H1 (cell line): ENCODE data around the gene SLC2A4. TPM values are rescaled to one million over a fixed set of nuclear protein-coding genes. Genes with fewer than 3 reads are reported as not detected.

Experiments used
- CTCF ChIA-PET: fragments of 300-600 bp; sonication (Branson Sonifier 250); formaldehyde crosslinking; loops from one replicate; lab custom pipeline; 2021; ENCODE audit not compliant: partially characterized antibody; lab: Charles Lee
- POLR2A ChIA-PET: fragments of 300-600 bp; sonication (Branson Sonifier 250); formaldehyde crosslinking; loops from one replicate; lab custom pipeline; 2021; ENCODE audit warnings: inconsistent platforms; ENCODE audit not compliant: partially characterized antibody; lab: Charles Lee
- DNase-seq, 2 experiments: peaks; one replicate each; pipeline versions ENCODE4 v3.0.0 to v3.0.0-alpha.2; 2010 to 2022; ENCODE audit warnings: low spot score in 2 of 2, low read depth in 1 of 2, mixed read lengths in 1 of 2
- FAIRE-seq: peaks from 2 replicates; lab custom pipeline; 2011; peaks lifted over from hg19 to GRCh38; lab: Jason Lieb, UNC
- H2AFZ ChIP-seq: 2 replicates; pipeline ENCODE4 v1.8.1; 2012; ENCODE audit warnings: low read length, inconsistent platforms
- H2AK5ac ChIP-seq: 2 replicates; pipeline ENCODE4 v1.6.1; 2013; ENCODE audit warnings: low read depth, low read length
- H2BK120ac ChIP-seq: replicated peaks from 2 replicates; pipeline ENCODE3; 2013; ENCODE audit warnings: low read depth, low read length, inconsistent platforms
- H2BK12ac ChIP-seq: 2 replicates; pipeline ENCODE4 v1.6.1; 2013; ENCODE audit warnings: low read depth, low read length
- H2BK15ac ChIP-seq: 2 replicates; pipeline ENCODE4 v1.6.1; 2013; ENCODE audit warnings: low read length
- H2BK20ac ChIP-seq: 2 replicates; pipeline ENCODE4 v1.6.1; 2013; ENCODE audit warnings: low read length
- H2BK5ac ChIP-seq: 2 replicates; pipeline ENCODE4 v1.6.1; 2013; ENCODE audit warnings: low read depth, low read length
- H3K14ac ChIP-seq: 2 replicates; pipeline ENCODE4 v1.6.1; 2013; ENCODE audit warnings: inconsistent platforms; ENCODE audit not compliant: insufficient read length
- H3K18ac ChIP-seq: 2 replicates; pipeline ENCODE4 v1.6.1; 2013; ENCODE audit warnings: low read length; ENCODE audit errors: extremely low read depth
- H3K23ac ChIP-seq: 2 replicates; pipeline ENCODE4 v1.6.1; 2013; ENCODE audit warnings: inconsistent platforms; ENCODE audit not compliant: insufficient read length
- H3K23me2 ChIP-seq: 2 replicates; pipeline ENCODE4 v1.6.1; 2013; ENCODE audit warnings: low read depth, low read length
- H3K27ac ChIP-seq: 2 replicates; pipeline ENCODE4 v1.6.1; 2011; ENCODE audit warnings: low read depth, low read length, inconsistent platforms
- H3K27me3 ChIP-seq, 4 experiments: replicated peaks in 1 of 4; 1 replicate in 1 of 4; 2 replicates in 3 of 4; pipeline versions ENCODE4 v1.6.1 to v1.8.1; 2011 to 2013; ENCODE audit warnings: low read length in 3 of 4, mild to moderate bottlenecking in 3 of 4, inconsistent platforms in 2 of 4, mixed read lengths in 2 of 4, moderate library complexity in 1 of 4; ENCODE audit not compliant: control insufficient read depth in 3 of 4, insufficient read depth in 3 of 4; ENCODE audit errors: extremely low read depth in 1 of 4
- H3K36me3 ChIP-seq, 4 experiments: 2 replicates each; pipeline versions ENCODE4 v1.6.1 to v1.8.1; 2011 to 2013; ENCODE audit warnings: mild to moderate bottlenecking in 4 of 4, low read length in 3 of 4, moderate library complexity in 2 of 4, control low read depth in 1 of 4, inconsistent platforms in 1 of 4; ENCODE audit not compliant: insufficient read depth in 4 of 4, control insufficient read depth in 2 of 4
- H3K4ac ChIP-seq: replicated peaks from 2 replicates; pipeline ENCODE3; 2013; ENCODE audit warnings: low read length, low read depth, mixed read lengths, inconsistent platforms; ENCODE audit not compliant: insufficient read length
- H3K4me1 ChIP-seq, 4 experiments: replicated peaks in 1 of 4; 1 replicate in 1 of 4; 2 replicates in 3 of 4; pipeline versions ENCODE4 v1.6.1 to v1.8.1; 2011 to 2013; ENCODE audit warnings: low read length in 3 of 4, inconsistent platforms in 2 of 4, mixed read lengths in 1 of 4; ENCODE audit not compliant: insufficient read depth in 4 of 4, control insufficient read depth in 3 of 4
- H3K4me2 ChIP-seq, 2 experiments: 2 replicates each; pipeline versions ENCODE4 v1.6.1 to v1.8.1; 2011 to 2013; ENCODE audit warnings: low read depth in 2 of 2, low read length in 2 of 2, control low read depth in 1 of 2, inconsistent platforms in 1 of 2, mild to moderate bottlenecking in 1 of 2; ENCODE audit not compliant: insufficient read depth in 1 of 2
- H3K4me3 ChIP-seq, 4 experiments: fragments of 200-600, 300-600 bp in 1 of 4; sonication (generic), shearing (Covaris generic), sonication (Bioruptor Twin) in 1 of 4; 2 replicates each; pipeline versions ENCODE4 v1.5.1 to v1.8.1; 2011 to 2016; ENCODE audit warnings: low read length in 4 of 4, low read depth in 3 of 4, control low read depth in 2 of 4, inconsistent platforms in 2 of 4, mild to moderate bottlenecking in 2 of 4, mixed read lengths in 1 of 4, moderate library complexity in 1 of 4; ENCODE audit not compliant: insufficient read depth in 2 of 4; ENCODE audit errors: extremely low read depth in 1 of 4
- H3K56ac ChIP-seq: replicated peaks from 2 replicates; pipeline ENCODE3; 2013; ENCODE audit warnings: low read depth, mild to moderate bottlenecking, mixed read lengths, low read length, inconsistent platforms; ENCODE audit not compliant: insufficient read length
- H3K79me1 ChIP-seq: 2 replicates; pipeline ENCODE4 v1.6.1; 2013; ENCODE audit warnings: low read depth, low read length, control low read depth
- H3K79me2 ChIP-seq, 2 experiments: 2 replicates each; pipeline versions ENCODE4 v1.6.1 to v1.8.1; 2012 to 2013; ENCODE audit warnings: low read length in 2 of 2, mild to moderate bottlenecking in 2 of 2, inconsistent platforms in 1 of 2; ENCODE audit not compliant: insufficient read depth in 2 of 2, control insufficient read depth in 1 of 2
- H3K9ac ChIP-seq, 4 experiments: replicated peaks in 1 of 4; 1 replicate in 1 of 4; 2 replicates in 3 of 4; pipeline versions ENCODE4 v1.6.1 to v1.8.1; 2011 to 2013; ENCODE audit warnings: low read depth in 3 of 4, low read length in 3 of 4, control low read depth in 2 of 4, mild to moderate bottlenecking in 2 of 4, moderate library complexity in 2 of 4, inconsistent platforms in 1 of 4; ENCODE audit errors: extremely low read depth in 1 of 4
- H3K9me3 ChIP-seq, 2 experiments: 2 replicates each; pipeline versions ENCODE4 v1.6.1 to v1.8.1; 2012 to 2013; ENCODE audit warnings: mild to moderate bottlenecking in 2 of 2, moderate library complexity in 2 of 2, control low read depth in 1 of 2, inconsistent platforms in 1 of 2, low read depth in 1 of 2, low read length in 1 of 2, mixed read lengths in 1 of 2; ENCODE audit not compliant: insufficient read depth in 2 of 2
- H4K20me1 ChIP-seq, 2 experiments: replicated peaks in 1 of 2; 2 replicates each; pipeline versions ENCODE3 to v1.8.1; 2011 to 2013; ENCODE audit warnings: inconsistent platforms in 2 of 2, low read length in 2 of 2, mild to moderate bottlenecking in 1 of 2; ENCODE audit not compliant: insufficient read depth in 2 of 2, control insufficient read depth in 1 of 2
- H4K5ac ChIP-seq: 2 replicates; pipeline ENCODE4 v1.6.1; 2013; ENCODE audit warnings: low read length, low read depth, mixed read lengths, inconsistent platforms; ENCODE audit not compliant: insufficient read length
- H4K8ac ChIP-seq: 2 replicates; pipeline ENCODE4 v1.8.0; 2013; ENCODE audit warnings: mild to moderate bottlenecking, moderate library complexity, low read length, inconsistent platforms; ENCODE audit not compliant: insufficient read depth; ENCODE audit errors: extremely low read depth
- H4K91ac ChIP-seq: replicated peaks from 2 replicates; pipeline ENCODE3; 2013; ENCODE audit warnings: low read length, mixed read lengths, inconsistent platforms; ENCODE audit not compliant: insufficient read length
- BACH1 ChIP-seq: IDR thresholded peaks from 2 replicates; pipeline ENCODE4 v1.6.1; 2012; ENCODE audit warnings: low read length, improper control_type of control experiment
- BCL11A ChIP-seq, 2 experiments: IDR thresholded peaks; one replicate each; pipeline ENCODE4 v1.6.1; 2011; ENCODE audit warnings: low read depth in 2 of 2, low read length in 2 of 2, mild to moderate bottlenecking in 2 of 2
- BRCA1 ChIP-seq: IDR thresholded peaks from 2 replicates; pipeline ENCODE4 v1.6.1; 2012; ENCODE audit warnings: low read depth, low read length, improper control_type of control experiment
- HDAC6 ChIP-seq: IDR thresholded peaks from one replicate; pipeline ENCODE4 v1.7.1; 2012; ENCODE audit warnings: low read depth, mild to moderate bottlenecking, inconsistent platforms, low read length, moderate library complexity
- NANOG ChIP-seq: IDR thresholded peaks from 2 replicates; pipeline ENCODE4 v1.6.1; 2011; ENCODE audit warnings: low read length, low read depth, mild to moderate bottlenecking, inconsistent platforms; ENCODE audit not compliant: insufficient read depth, poor library complexity, severe bottlenecking
- NRF1 ChIP-seq: IDR thresholded peaks from 2 replicates; pipeline ENCODE4 v1.6.1; 2011; ENCODE audit warnings: mild to moderate bottlenecking, low read depth, low read length, improper control_type of control experiment
- POLR2A ChIP-seq, 2 experiments: IDR thresholded peaks; 1 replicate in 1 of 2; 2 replicates in 1 of 2; pipeline ENCODE4 v1.6.1; 2011; ENCODE audit warnings: low read depth in 2 of 2, low read length in 2 of 2, mild to moderate bottlenecking in 2 of 2; ENCODE audit errors: control extremely low read depth in 1 of 2
- POU5F1 ChIP-seq: IDR thresholded peaks from 2 replicates; pipeline ENCODE4 v1.6.1; 2011; ENCODE audit warnings: low read depth, mild to moderate bottlenecking, low read length, moderate library complexity
- RAD21 ChIP-seq, 2 experiments: IDR thresholded peaks in 1 of 2; conservative IDR thresholded peaks in 1 of 2; 2 replicates each; pipeline ENCODE4 v1.6.1; 2011; ENCODE audit warnings: low read depth in 2 of 2, low read length in 2 of 2, improper control_type of control experiment in 1 of 2, inconsistent platforms in 1 of 2, mild to moderate bottlenecking in 1 of 2, moderate library complexity in 1 of 2
- RBBP5 ChIP-seq: IDR thresholded peaks from 2 replicates; pipeline ENCODE4 v1.7.1; 2012; ENCODE audit warnings: low read depth, mild to moderate bottlenecking, inconsistent platforms, low read length, moderate library complexity, borderline replicate concordance
- SP1 ChIP-seq: IDR thresholded peaks from 2 replicates; pipeline ENCODE4 v1.6.1; 2011; ENCODE audit warnings: low read depth, low read length
- ZNF274 ChIP-seq: IDR thresholded peaks from 2 replicates; pipeline ENCODE4 v1.7.0; 2012; ENCODE audit warnings: low read length, borderline replicate concordance; ENCODE audit errors: extremely low read depth
- WGBS, 2 experiments: shearing (Covaris generic) in 1 of 2; methylation state at CpG; one replicate each; pipeline versions ENCODE4 v1.1.6 to v1.1.7; 2013 to 2015; ENCODE audit warnings: low lambda C conversion rate in 2 of 2, mixed read lengths in 2 of 2, inconsistent platforms in 1 of 2, low coverage in 1 of 2, missing lambda C conversion rate in 1 of 2; ENCODE audit not compliant: insufficient replicate concordance in 2 of 2, insufficient coverage in 1 of 2, insufficient read length in 1 of 2; ENCODE audit errors: extremely low coverage in 1 of 2, missing lambda C conversion rate in 1 of 2; 5-methylcytosine and 5-hydroxymethylcytosine counted together
- polyA plus RNA-seq, 7 experiments: library from polyadenylated mRNA; depleted of rRNA in 3 of 7; stranded (reverse) in 5 of 7; unstranded in 2 of 7; fragments of >200 nt in 5 of 7; fragments of 200-250 nt in 2 of 7; gene quantifications; 1 replicate in 5 of 7; 2 replicates in 1 of 7; 4 replicates in 1 of 7; pipeline versions ENCODE4 v1.2.1 to v1.2.3, GENCODE V29; 2011 to 2013; ENCODE audit warnings: missing spikeins in 2 of 7, mixed read lengths in 2 of 7
- total RNA-seq: library from RNA; stranded (reverse); fragmentation: NEBNext Ultra II Directional; extraction: Animal tissue kit (Norgen Biotek cat#: 25700); gene quantifications from 2 replicates; pipeline ENCODE4 v1.2.1, GENCODE V29; 2021

SLC2A4 gene
- total and polyA plus RNA-seq, 2 of the 8 experiments (the other 6 are each of a cell fraction or from before 2014, with no cell fraction given) = 5.7 to 6.9 TPM

GRCh38 chr17:7294614-7295153, 13.2 kb downstream of the SLC2A4 start, which contains the start of gene YBX2:
YBX2 (minus strand) TSS chr17:7294639; CDS start chr17:7294500, 139 bp downstream.
- POLR2A ChIA-PET = no interaction called here
- WGBS, 2 experiments = 2% methylated on average over 27 of the region's 57 CpGs; no CpG with 5 or more reads in 1 of the 2 experiments
- Histone ChIP-seq H3K4ac (no peak within 1 kb of the TSS), H3K4me3 (peak within 1 kb of the TSS; percentile 46 to 65 (median 52)), H3K23me2 (peaks cover 2% of the 10 kb centered on the region; the same call in 1 of the 2 replicates), H3K14ac (no peak within 1 kb of the TSS), H3K27ac (no peak within 1 kb of the TSS), H3K36me3 (no peaks in the 10 kb centered on the region), H4K91ac (peak within 1 kb of the TSS; percentile 50), H4K20me1 (peaks cover 0 to 9% of the 10 kb centered on the region in 2 experiments), H3K56ac (no peak within 1 kb of the TSS), H3K4me1 (peaks cover 0 to 14% (median 6%) of the 10 kb centered on the region in 4 experiments; a peak in 6 of 7 replicates), H3K27me3 (peaks cover 3 to 11% (median 9%) of the 10 kb centered on the region in 4 experiments), H2BK15ac (no peak within 1 kb of the TSS), H2BK5ac (peak within 1 kb of the TSS; percentile 47; the same call in 1 of the 2 replicates), H2BK12ac (peak within 1 kb of the TSS; percentile 81; the same call in 1 of the 2 replicates), H4K8ac (peak within 1 kb of the TSS; percentile 60; the same call in 1 of the 2 replicates), H3K79me2 (no peaks in the 10 kb centered on the region), H3K9ac (peak within 1 kb of the TSS in 3 of 4 experiments; percentile 26 to 47 (median 36); a peak in 4 of 7 replicates), H2AFZ (no peak within 1 kb of the TSS), H3K9me3 (no peaks in the 10 kb centered on the region; a peak in 1 of 4 replicates), H3K4me2 (peak within 1 kb of the TSS; percentile 82 to 88), H2BK120ac (no peak within 1 kb of the TSS), H4K5ac (peak within 1 kb of the TSS; percentile 55), H2BK20ac (no peak within 1 kb of the TSS), H3K79me1 (peaks cover 2% of the 10 kb centered on the region; the same call in 1 of the 2 replicates), H3K18ac (peak within 1 kb of the TSS; percentile 71), H3K23ac (no peak within 1 kb of the TSS), H2AK5ac (no peak within 1 kb of the TSS)
- FAIRE-seq (no peak), DNase-seq (peak in 1 of 2 experiments; percentile 97)
- CTCF ChIA-PET = no interaction called here
- TF ChIP-seq POU5F1 (no peak), RBBP5 (0 out of 2 replicates have a peak, but pooled peaks have one; percentile 69), POLR2A (IDR thresholded peaks at IDR 0.05; ENCODE audit: control extremely low read depth in 1 of 2, low read depth in 2 of 2, low read length in 2 of 2) (no peak), NANOG (no peak), RAD21 (IDR thresholded peaks at IDR 0.05 in 1 of 2, conservative IDR thresholded peaks at IDR 0.05 in 1 of 2; ENCODE audit: low read depth in 2 of 2, low read length in 2 of 2) (no peak), BCL11A (IDR thresholded peaks at IDR 0.05; ENCODE audit: low read depth in 2 of 2, low read length in 2 of 2) (no peak), BRCA1 (no peak), NRF1 (no peak), HDAC6 (no peak), ZNF274 (no peak), SP1 (no peak), BACH1 (no peak)
